Mucosa of descending colon (tissue), 3 donors: Measurements from ENCODE around the gene RETREG1. TPM values are rescaled to one million over a fixed set of nuclear protein-coding genes. Genes with fewer than 3 reads are reported as not detected.
"Not testable (repeated sequence)": the region's sequence is repeated elsewhere in the genome, so short reads cannot be mapped to it uniquely, and the experiment has no call there.

Source experiments
- ATAC-seq: fragments of 200-7000 bp; cut with Tn5 transposase; one replicate; pipeline ENCODE4 v1.9.1; 2020; ENCODE audit warnings: mild to moderate bottlenecking, moderate library complexity
- DNase-seq, 3 donors: peaks; one replicate each; pipeline ENCODE4 v3.0.0-alpha.2; 2020
- H3K36me3 ChIP-seq: fragments of 200-600 bp; one replicate; pipeline ENCODE4 v1.8.0; 2021; ENCODE audit warnings: low read depth, mild to moderate bottlenecking
- H3K4me1 ChIP-seq: fragments of 200-600 bp; one replicate; pipeline ENCODE4 v1.8.0; 2021; ENCODE audit warnings: low read depth, mild to moderate bottlenecking
- H3K4me3 ChIP-seq: fragments of 200-600 bp; one replicate; pipeline ENCODE4 v1.8.0; 2021; ENCODE audit warnings: mild to moderate bottlenecking
- H3K9me3 ChIP-seq: fragments of 200-600 bp; one replicate; pipeline ENCODE4 v1.8.0; 2021; ENCODE audit warnings: mild to moderate bottlenecking
- CTCF ChIP-seq: fragments of 200-600 bp; IDR thresholded peaks from one replicate; pipeline ENCODE4 v1.8.0; 2022; ENCODE audit warnings: antibody characterized with exemption, mild to moderate bottlenecking
- intact Hi-C, 2 donors: fragments of 100-400 bp; cut with DNase I in 1 of 2; cut with micrococcal nuclease in 1 of 2; formaldehyde crosslinking; loops; one replicate each; pipeline versions ENCODE4 v1.11.0 to v1.11.1; 2022; cut with DNase I, micrococcal nuclease
- total RNA-seq, 3 donors: library from RNA; stranded (reverse); fragmentation: NEBNext Ultra II Directional in 2 of 3; extraction: Animal tissue kit (Norgen Biotek cat#: 25700) in 2 of 3; gene quantifications; one replicate each; pipeline versions ENCODE4 v1.2.1 to v1.2.4, GENCODE V29; 2021 to 2023
- donor health status: DM: no; HTN: no; CAD: no; lungs with moderate emphysema.
- donor health status: DM: no; HTN: no; CAD: no.
- donor health status: DM: no; HTN: yes; CAD: no.

The RETREG1 gene
- total RNA-seq, 3 donors from 2014 or later = 54.1 to 102 (median 55.8) TPM

- no peak for TF ChIP-seq CTCF
- Histone ChIP-seq H3K36me3 (no peaks in the 10 kb centered on the region), H3K4me3 (no peak overlapping the region), H3K4me1 (peaks cover 12% of the 10 kb centered on the region), H3K9me3 (no peaks in the 10 kb centered on the region)
- intact Hi-C loops = no loop called here
- ATAC-seq (no peak), DNase-seq (no peak)
Observed at GRCh38 chr5:16546732-16547131, 70.1 kb downstream of the RETREG1 start.

- ATAC-seq (no peak), DNase-seq (no peak)
- TF ChIP-seq CTCF = no peak
- no peaks in the 10 kb centered on the region for H3K36me3 ChIP-seq
- peaks cover 8% of the 10 kb centered on the region for H3K4me1 ChIP-seq
- no peak overlapping the region for H3K4me3 ChIP-seq
- intact Hi-C loops = loop anchor here in 1 of 2 donors (5.0 kb wide), 1 partner anchor 57 kb away; no protein-coding TSS in a partner anchor
- no peaks in the 10 kb centered on the region for H3K9me3 ChIP-seq
Observed at GRCh38 chr5:16544607-16545374, 72.0 kb downstream of the RETREG1 start.

- not testable (repeated sequence) for H3K9me3 ChIP-seq, H3K36me3 ChIP-seq, H3K4me3 ChIP-seq, DNase-seq
- H3K4me1 ChIP-seq = peaks cover 20% of the 10 kb centered on the region
- intact Hi-C loops = loop anchor here in 1 of 2 donors (5.0 kb wide), 1 partner anchor 56 kb away; no protein-coding TSS in a partner anchor
- ATAC-seq = peak; percentile 45
Observed at GRCh38 chr5:16543206-16543605, 73.6 kb downstream of the RETREG1 start.

- DNase-seq (no peak), ATAC-seq (peak; percentile 68)
- Histone ChIP-seq H3K4me3 (no peak overlapping the region), H3K9me3 (no peaks in the 10 kb centered on the region), H3K36me3 (no peaks in the 10 kb centered on the region), H3K4me1 (peaks cover 20% of the 10 kb centered on the region)
- intact Hi-C loops = loop anchor here in 1 of 2 donors (5.0 kb wide), 1 partner anchor 55 kb away; no protein-coding TSS in a partner anchor
- TF ChIP-seq CTCF = no peak
Observed at GRCh38 chr5:16542236-16542635, 74.6 kb downstream of the RETREG1 start.

GRCh38 chr5:16541592-16541991 lies 75.2 kb downstream of the RETREG1 start:
- not testable (repeated sequence) for ATAC-seq, DNase-seq, H3K4me3 ChIP-seq, H3K9me3 ChIP-seq, H3K36me3 ChIP-seq
- intact Hi-C loops = loop anchor here in 1 of 2 donors (5.0 kb wide), 1 partner anchor 54 kb away; no protein-coding TSS in a partner anchor
- H3K4me1 ChIP-seq = peaks cover 20% of the 10 kb centered on the region

GRCh38 chr5:16540421-16540820 lies 76.4 kb downstream of the RETREG1 start:
- no peak overlapping the region for H3K4me3 ChIP-seq
- H3K9me3 ChIP-seq = no peaks in the 10 kb centered on the region
- intact Hi-C loops = loop anchor here in 1 of 2 donors (5.0 kb wide), 1 partner anchor 53 kb away; no protein-coding TSS in a partner anchor
- H3K4me1 ChIP-seq = peaks cover 20% of the 10 kb centered on the region
- no peak for TF ChIP-seq CTCF
- H3K36me3 ChIP-seq = no peaks in the 10 kb centered on the region
- DNase-seq (no peak), ATAC-seq (no peak)
